ENCODE results near the gene CWC22. TPM values are rescaled to one million over a fixed set of nuclear protein-coding genes. Genes with fewer than 3 reads are reported as not detected.
A peak's percentile ranks its signal among the peaks of the same experiment; 100 is the strongest.
"Not testable (repeated sequence)": the region's sequence is repeated elsewhere in the genome, so short reads cannot be mapped to it uniquely, and the experiment has no call there.

Gene CWC22
- total RNA-seq, result 10 to 100 TPM; 14.2 to 15.6 (median 14.8) TPM
- polyA plus RNA-seq, result 9.2 TPM
- long read RNA-seq, donor 1, transcript CWC22-201 (20 exons, 2,392 nt), result major isoform, 25 of 33 reads
- long read RNA-seq, donor 1, partial matches to known transcripts, result 4 of 33 reads
- long read RNA-seq, donor 1, other reads (novel, unspliced or antisense), result 4 of 33 reads
- long read RNA-seq, donor 2, transcript CWC22-201 (20 exons, 2,392 nt), result major isoform, 12 of 14 reads
- long read RNA-seq, donor 2, partial matches to known transcripts, result 0 of 14 reads
- long read RNA-seq, donor 2, other reads (novel, unspliced or antisense), result 2 of 14 reads
- long read RNA-seq, donor 3, transcript CWC22-201 (20 exons, 2,392 nt), result major isoform, 50 of 60 reads
- long read RNA-seq, donor 3, partial matches to known transcripts, result 7 of 60 reads
- long read RNA-seq, donor 3, other reads (novel, unspliced or antisense), result 3 of 60 reads
- long read RNA-seq, donor 4, transcript CWC22-201 (20 exons, 2,392 nt), result major isoform, 9 of 10 reads
- long read RNA-seq, donor 4, partial matches to known transcripts, result 0 of 10 reads
- long read RNA-seq, donor 4, other reads (novel, unspliced or antisense), result 1 of 10 reads

DNA sequence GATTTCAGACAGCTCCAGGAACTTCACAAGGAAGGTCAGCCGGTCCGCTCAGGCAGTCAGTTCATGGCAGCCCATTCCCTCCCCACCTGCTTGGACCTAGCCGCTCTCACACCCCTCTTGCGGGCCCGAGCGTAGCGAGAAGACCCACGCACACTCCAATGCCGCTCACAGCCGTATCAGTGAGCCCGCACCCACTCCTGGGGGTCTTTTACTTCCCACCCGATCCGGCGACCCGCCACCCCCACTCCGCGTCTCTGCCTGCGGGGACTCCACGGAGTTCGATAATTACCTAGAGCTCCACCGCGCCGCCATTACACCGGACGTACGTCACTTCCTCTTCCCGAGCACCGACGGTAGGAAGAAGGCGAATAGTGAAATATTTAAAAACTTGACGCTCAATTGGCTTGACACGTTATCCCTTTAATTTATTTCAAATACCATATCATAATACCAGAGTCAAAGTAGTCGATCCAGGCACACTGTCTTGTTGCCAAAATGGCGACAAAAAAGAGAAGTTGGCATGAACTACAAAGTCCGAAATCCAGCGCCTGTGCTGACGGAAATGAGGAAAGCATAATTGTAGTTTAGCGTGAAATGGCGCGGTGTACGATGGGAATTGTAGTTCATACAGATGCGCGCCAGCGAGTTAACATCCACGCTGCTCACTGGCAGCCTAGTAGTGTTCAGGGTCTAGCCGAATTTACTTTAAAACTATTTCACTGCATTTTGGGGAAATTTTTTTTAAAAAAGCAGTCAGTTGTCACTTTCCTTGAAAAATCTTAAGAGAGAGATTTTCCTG lies at the start of gene CWC22:
TSS of gene CWC22 (minus strand) at position 517 of the 799 bp plus-strand sequence. CDS start 13,956 bp downstream, outside the sequence.
- Histone ChIP-seq H3K27ac (ENCODE audit: low read length) (peak within 1 kb of the TSS; percentile 87), H3K4me1 (ENCODE audit: control insufficient read depth, insufficient read depth, low read length) (no peaks in the 10 kb centered on the region), H3K4me3 (ENCODE audit: low read length) (peak within 1 kb of the TSS; percentile 92), H3K9me3 (ENCODE audit: control insufficient read depth, low read length) (no peaks in the 10 kb centered on the region), H3K27me3 (ENCODE audit: control insufficient read depth, insufficient read depth) (no peaks in the 10 kb centered on the region)
- under 1% methylated on average over 46 of the region's 46 CpGs for WGBS
- peak; percentile 87 to 93 (median 89) for DNase-seq
- peak; percentile 98 for ATAC-seq
- intact Hi-C loops (cut with DNase I), result no loop called here

DNA sequence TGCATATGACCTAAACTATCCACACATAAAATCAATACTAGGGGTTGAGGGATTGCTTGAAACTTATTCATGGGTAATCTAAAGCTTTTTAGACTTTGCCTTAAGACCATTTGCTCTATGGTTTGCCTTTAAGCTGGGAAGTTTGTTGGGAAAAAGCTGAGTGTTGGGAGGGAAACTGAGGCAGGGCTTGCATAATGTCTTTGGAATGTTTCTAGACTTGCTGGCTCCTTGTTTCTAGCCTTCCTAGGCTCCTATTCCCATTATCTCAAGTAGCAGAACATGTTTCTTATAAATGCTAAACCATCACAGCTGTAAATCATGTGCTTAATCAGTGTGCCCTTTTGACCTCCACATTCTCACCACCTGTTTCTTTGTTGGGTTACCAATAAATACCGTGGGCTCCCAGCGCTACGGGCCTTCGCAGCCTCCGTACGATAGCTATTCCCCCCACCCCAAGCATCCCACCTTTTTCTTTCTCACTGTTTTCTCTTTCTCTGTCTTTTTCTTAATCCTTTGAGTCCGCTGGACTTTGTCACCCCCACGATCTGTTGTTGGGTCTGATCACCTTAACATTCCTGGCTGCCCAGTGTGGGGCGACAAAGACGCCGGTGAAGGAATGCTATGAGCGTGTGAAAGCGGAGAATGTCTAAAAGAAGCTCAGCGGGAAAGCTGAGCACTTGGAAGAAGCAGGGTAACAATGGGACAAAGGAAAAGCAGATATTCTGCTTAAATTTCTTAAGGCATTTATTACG lies 49.4 kb upstream of the CWC22 start:
- Histone ChIP-seq H3K27ac (ENCODE audit: low read length) (no peak overlapping the region), H3K27me3 (ENCODE audit: control insufficient read depth, insufficient read depth) (no peaks in the 10 kb centered on the region), H3K4me3 (ENCODE audit: low read length) (no peak overlapping the region), H3K4me1 (ENCODE audit: control insufficient read depth, insufficient read depth, low read length) (no peaks in the 10 kb centered on the region), H3K9me3 (ENCODE audit: control insufficient read depth, low read length) (no peaks in the 10 kb centered on the region)
- WGBS, result 74% methylated on average over 15 of the region's 15 CpGs
- intact Hi-C loops (cut with DNase I), result no loop called here
- no peak for DNase-seq
- ATAC-seq, result no peak

DNA sequence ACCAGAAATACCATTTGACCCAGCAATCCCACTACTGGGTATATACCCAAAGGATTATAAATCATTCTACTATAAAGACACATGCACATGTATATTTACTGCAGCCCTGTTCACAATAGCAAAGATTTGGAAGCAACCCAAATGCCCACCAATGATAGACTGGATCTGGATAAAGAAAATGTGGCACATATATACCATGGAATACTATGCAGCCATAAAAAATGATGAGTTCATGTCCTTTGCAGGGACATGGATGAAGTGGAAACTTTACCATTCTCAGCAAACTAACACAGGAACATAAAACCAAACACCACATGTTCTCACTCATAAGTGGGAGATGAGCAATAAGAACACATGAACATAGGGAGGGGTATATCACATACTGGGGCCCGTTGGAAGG lies 47.5 kb upstream of the CWC22 start:
- 32% methylated on average over 1 of the region's 1 CpG for WGBS
- H3K4me1 ChIP-seq (ENCODE audit: control insufficient read depth, insufficient read depth, low read length); intact Hi-C loops (cut with DNase I); H3K4me3 ChIP-seq (ENCODE audit: low read length); DNase-seq; H3K27ac ChIP-seq (ENCODE audit: low read length); ATAC-seq; H3K27me3 ChIP-seq (ENCODE audit: control insufficient read depth, insufficient read depth); H3K9me3 ChIP-seq (ENCODE audit: control insufficient read depth, low read length): not testable (repeated sequence)

DNA sequence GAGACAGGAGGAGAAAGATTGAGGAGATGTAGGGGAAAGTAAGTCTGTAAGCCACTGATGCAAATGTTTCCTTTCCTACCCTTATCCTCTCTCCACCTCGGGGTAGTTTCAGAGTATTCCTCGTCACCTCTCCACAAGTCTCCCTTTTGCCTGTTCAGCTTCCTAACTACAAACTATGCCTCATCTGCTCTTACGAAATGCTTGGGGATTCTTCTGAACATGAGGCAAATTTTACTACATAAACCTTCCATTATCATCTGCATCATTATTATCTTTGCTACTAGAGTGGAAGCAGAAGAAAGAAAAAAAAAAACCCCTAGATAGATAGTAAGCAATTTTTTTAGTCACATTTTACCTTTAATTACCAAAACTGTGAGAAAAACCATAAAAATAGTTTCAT lies 43.1 kb upstream of the CWC22 start:
- no peak for DNase-seq
- H3K4me3 ChIP-seq (ENCODE audit: low read length), result no peak overlapping the region
- no peaks in the 10 kb centered on the region for H3K4me1 ChIP-seq (ENCODE audit: control insufficient read depth, insufficient read depth, low read length)
- no peaks in the 10 kb centered on the region for H3K27me3 ChIP-seq (ENCODE audit: control insufficient read depth, insufficient read depth)
- no peaks in the 10 kb centered on the region for H3K9me3 ChIP-seq (ENCODE audit: control insufficient read depth, low read length)
- H3K27ac ChIP-seq (ENCODE audit: low read length), result no peak overlapping the region
- 74% methylated on average over 3 of the region's 3 CpGs for WGBS
- intact Hi-C loops (cut with DNase I), result no loop called here
- ATAC-seq, result no peak

DNA sequence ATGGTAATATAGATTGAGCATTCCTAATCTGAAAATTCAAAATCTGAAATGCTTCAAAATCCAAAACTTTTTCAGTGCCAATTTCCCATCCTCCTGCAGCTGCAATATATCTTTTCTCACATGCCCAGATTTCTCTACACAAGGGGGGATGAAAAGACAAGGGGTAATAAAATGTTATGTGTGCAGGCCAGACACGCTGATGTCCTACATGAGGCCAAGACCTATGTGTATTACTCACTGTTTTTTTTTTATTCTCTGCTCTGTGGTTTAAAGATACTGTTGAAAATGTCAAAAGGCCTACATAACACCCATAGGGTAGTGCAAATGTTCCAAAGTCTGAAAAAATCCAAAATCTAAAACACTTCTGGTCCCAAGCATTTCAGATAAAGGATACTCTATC lies 41.2 kb upstream of the CWC22 start:
- H3K4me3 ChIP-seq (ENCODE audit: low read length), result no peak overlapping the region
- intact Hi-C loops (cut with DNase I), result no loop called here
- H3K4me1 ChIP-seq (ENCODE audit: control insufficient read depth, insufficient read depth, low read length), result no peaks in the 10 kb centered on the region
- no peak for ATAC-seq
- DNase-seq, result no peak
- H3K27ac ChIP-seq (ENCODE audit: low read length), result no peak overlapping the region
- 60% methylated on average over 1 of the region's 1 CpG for WGBS
- no peaks in the 10 kb centered on the region for H3K9me3 ChIP-seq (ENCODE audit: control insufficient read depth, low read length)
- no peaks in the 10 kb centered on the region for H3K27me3 ChIP-seq (ENCODE audit: control insufficient read depth, insufficient read depth)

DNA sequence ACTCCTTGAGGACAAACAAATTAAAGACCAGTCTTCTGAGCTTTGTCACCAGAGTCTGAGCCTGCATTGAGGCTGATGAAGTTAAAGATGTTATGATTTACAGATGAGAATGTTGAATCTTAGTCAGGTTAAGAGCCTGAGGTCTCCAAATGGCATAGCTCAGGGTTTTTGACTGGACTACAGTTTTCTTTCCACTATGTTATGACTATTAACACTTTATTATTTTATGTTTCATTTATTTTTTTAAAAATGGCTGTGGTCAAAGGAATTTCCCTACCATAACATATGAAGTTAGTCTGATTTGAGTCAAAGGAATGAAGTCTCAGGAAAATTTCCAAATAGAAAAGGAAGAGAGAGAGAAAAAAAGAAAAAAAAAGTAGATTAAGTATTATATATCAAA lies 39.7 kb upstream of the CWC22 start:
- no peaks in the 10 kb centered on the region for H3K9me3 ChIP-seq (ENCODE audit: control insufficient read depth, low read length)
- no peaks in the 10 kb centered on the region for H3K4me1 ChIP-seq (ENCODE audit: control insufficient read depth, insufficient read depth, low read length)
- DNase-seq, result no peak
- no peak for ATAC-seq
- H3K27ac ChIP-seq (ENCODE audit: low read length), result no peak overlapping the region
- intact Hi-C loops (cut with DNase I), result no loop called here
- no peak overlapping the region for H3K4me3 ChIP-seq (ENCODE audit: low read length)
- no peaks in the 10 kb centered on the region for H3K27me3 ChIP-seq (ENCODE audit: control insufficient read depth, insufficient read depth)

DNA sequence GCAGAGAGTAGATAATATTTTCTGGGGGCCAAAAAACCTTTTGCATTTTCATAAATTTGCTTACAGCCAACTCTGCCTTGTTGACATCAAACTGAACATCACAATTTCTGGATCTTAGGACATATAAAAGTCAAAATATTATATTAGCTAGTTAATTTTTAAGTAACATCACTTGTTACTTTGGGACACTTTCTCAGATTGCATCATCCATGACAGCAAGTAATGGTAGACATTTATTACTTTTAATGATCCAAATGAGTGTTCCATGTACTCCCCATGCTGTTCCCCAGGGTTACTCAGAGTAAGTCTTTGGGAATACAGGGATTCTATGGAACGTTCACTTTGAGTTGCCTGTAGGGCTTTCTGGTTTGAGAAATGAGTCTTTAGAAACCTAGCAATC lies 39.1 kb upstream of the CWC22 start:
- H3K4me3 ChIP-seq (ENCODE audit: low read length), result no peak overlapping the region
- ATAC-seq (no peak), DNase-seq (no peak)
- WGBS, result 69% methylated on average over 1 of the region's 1 CpG
- H3K4me1 ChIP-seq (ENCODE audit: control insufficient read depth, insufficient read depth, low read length), result no peaks in the 10 kb centered on the region
- intact Hi-C loops (cut with DNase I), result no loop called here
- no peaks in the 10 kb centered on the region for H3K9me3 ChIP-seq (ENCODE audit: control insufficient read depth, low read length)
- H3K27ac ChIP-seq (ENCODE audit: low read length), result no peak overlapping the region
- no peaks in the 10 kb centered on the region for H3K27me3 ChIP-seq (ENCODE audit: control insufficient read depth, insufficient read depth)

DNA sequence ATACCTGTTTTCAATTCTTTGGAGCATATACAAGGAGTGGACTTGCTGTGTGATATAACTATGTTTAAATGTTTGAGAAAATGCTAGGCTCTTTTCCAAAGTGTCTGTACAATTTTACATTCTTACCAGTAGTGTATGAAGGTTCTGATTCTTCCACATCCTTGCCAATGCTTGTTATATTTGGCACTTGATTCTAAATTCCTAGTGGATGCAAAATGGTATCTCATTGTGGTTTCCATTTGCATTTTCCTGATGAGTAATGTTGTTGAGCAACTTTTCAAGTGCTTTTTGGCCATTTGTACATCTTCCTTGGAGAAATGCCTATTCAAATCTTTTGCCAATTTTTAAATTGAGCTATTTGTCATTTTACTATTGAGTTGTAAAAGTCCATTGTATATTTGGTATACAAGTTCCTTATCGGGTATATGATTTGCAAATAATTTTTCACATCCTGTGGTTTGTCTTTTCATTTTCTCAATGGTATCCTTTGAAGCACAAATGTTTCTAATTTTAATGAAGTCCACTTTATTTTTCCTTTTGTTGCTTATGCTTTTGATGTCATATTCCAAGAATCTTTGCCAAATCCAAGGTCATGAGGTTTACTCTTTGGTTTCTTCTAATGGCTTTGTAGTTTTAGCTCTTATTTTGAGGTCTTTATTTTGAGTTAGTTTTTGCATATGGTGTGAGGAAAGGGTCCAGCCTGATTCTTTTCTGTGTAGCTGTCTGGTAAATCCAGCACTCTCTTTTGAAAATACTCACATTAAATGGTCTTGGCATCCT lies 33.2 kb upstream of the CWC22 start:
- intact Hi-C loops (cut with DNase I), result no loop called here
- peak; percentile 54 to 68 for ATAC-seq
- DNase-seq, result no peak

DNA sequence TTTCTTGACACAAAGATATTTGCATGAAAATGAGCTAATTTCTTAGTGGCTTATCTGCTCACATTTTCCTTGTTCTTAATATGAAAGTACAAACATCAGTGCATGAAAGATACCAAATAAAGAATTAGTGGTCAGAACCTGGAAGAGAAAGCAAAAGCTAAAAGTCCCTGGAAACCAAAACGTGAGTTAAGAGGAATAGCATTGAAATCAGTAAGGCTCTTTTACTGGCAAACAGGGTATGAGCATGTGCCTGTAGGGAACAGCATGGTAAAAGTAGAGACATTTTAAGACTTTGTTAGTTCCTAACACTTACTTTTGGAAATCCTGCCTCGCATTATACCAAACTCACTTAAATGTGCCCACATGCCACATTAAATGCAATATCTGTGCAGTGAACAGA lies 31.9 kb upstream of the CWC22 start:
- H3K27me3 ChIP-seq (ENCODE audit: control insufficient read depth, insufficient read depth), result no peaks in the 10 kb centered on the region
- intact Hi-C loops (cut with DNase I), result no loop called here
- no peak overlapping the region for H3K4me3 ChIP-seq (ENCODE audit: low read length)
- H3K9me3 ChIP-seq (ENCODE audit: control insufficient read depth, low read length), result no peaks in the 10 kb centered on the region
- H3K27ac ChIP-seq (ENCODE audit: low read length), result no peak overlapping the region
- no peak for DNase-seq
- no peak for ATAC-seq
- peaks cover 1% of the 10 kb centered on the region for H3K4me1 ChIP-seq (ENCODE audit: control insufficient read depth, insufficient read depth, low read length)
- 61% methylated on average over 2 of the region's 2 CpGs for WGBS

More for the DNA sequence above, 33.2 kb upstream of the CWC22 start:
- WGBS, result 61% methylated on average over 1 of the region's 1 CpG
- Histone ChIP-seq H3K27me3 (ENCODE audit: control insufficient read depth, insufficient read depth) (no peaks in the 10 kb centered on the region), H3K9me3 (ENCODE audit: control insufficient read depth, low read length) (no peaks in the 10 kb centered on the region), H3K27ac (ENCODE audit: low read length) (no peak overlapping the region), H3K4me3 (ENCODE audit: low read length) (no peak overlapping the region), H3K4me1 (ENCODE audit: control insufficient read depth, insufficient read depth, low read length) (no peaks in the 10 kb centered on the region)

Measured in right cardiac atrium (tissue), 5 donors.